PFSK-1 (cell line): ENCODE data around the gene EFCAB10.

Experiments used
- POLR2AphosphoS5 ChIP-seq: IDR thresholded peaks from 2 replicates; pipeline ENCODE4 v1.6.1; 2012; ENCODE audit warnings: low read depth, mild to moderate bottlenecking, control low read depth, low read length, moderate library complexity
- TAF1 ChIP-seq: IDR thresholded peaks from 2 replicates; pipeline ENCODE4 v1.6.1; 2012; ENCODE audit warnings: low read length, control low read depth, borderline replicate concordance; ENCODE audit not compliant: insufficient read depth

DNA sequence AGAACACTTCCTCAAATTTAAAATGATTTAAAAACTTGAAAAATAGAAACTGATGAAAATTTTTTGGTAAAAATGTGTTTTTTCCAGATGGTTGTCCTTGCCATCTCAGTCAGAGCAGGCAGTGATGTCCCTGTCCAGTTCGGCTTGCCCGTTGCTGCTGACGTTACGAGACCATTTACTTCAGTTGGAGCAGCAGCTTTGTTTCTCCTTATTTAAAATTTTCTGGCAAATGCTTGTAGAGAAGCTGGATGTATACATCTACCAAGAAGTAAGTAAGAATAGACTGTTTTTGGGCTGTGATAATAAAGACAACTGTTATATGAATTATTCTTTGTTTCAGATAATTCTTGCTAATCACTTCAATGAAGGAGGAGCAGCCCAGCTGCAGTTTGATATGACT is 16.1 kb downstream of the EFCAB10 start:
- TF ChIP-seq TAF1 (no peak), POLR2AphosphoS5 (no peak)
